ENCODE measurements around the gene ZNF334. TPM values are rescaled to one million over a fixed set of nuclear protein-coding genes. Genes with fewer than 3 reads are reported as not detected.

The ZNF334 gene
- total RNA-seq, 1 experiment from 2014 or later, result 1.0 TPM

GRCh38 chr20:46545827-46546138 is 32.4 kb upstream of the ZNF334 start:
- no peak for DNase-seq (ENCODE audit: low read depth)

- DNase-seq (ENCODE audit: low read depth), result peak; percentile 19
These were observed 31.9 kb upstream of the ZNF334 start for GRCh38 chr20:46545077-46545826.

DNA sequence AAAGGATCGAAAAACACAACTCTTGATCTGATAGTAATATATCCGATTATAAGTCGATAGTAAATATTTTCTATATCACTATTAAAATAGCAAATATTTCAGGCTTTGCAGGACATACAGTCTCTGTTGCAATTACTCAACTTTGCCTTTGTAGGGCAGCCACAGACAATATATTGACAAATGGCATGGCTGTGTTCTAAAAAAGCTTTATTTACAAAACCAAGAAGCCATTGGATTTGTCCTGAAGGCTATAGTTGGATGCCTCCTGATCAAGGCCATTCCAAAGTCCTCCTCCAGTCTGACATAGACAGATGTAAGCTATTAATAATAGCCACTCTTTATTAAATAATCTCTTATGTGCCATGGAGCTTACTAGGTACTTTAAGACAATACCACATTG is 31.2 kb upstream of the ZNF334 start:
- no peak for DNase-seq (ENCODE audit: low read depth)

DNA sequence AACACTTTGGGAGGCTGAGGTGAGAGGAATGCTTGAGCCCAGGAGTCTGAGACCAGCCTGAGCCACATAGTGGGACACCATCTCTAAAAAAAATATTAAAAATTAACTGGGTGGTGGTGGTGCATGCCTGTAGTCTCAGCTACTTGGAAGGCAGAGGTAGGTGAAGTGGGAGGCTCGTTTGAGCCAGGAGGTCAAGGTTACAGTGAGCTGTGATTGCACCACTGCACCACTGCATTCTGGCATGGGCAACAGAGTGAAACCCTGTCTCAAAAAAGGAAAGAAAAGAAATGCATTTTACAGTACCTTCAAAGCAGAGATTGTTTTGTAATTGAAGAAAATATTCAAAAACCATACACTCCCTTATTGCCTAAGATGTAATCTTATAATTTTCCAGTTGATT is 30.6 kb upstream of the ZNF334 start:
- DNase-seq (ENCODE audit: low read depth), result no peak

- no peak for DNase-seq (ENCODE audit: low read depth)
These were observed 29.7 kb upstream of the ZNF334 start for GRCh38 chr20:46543033-46543432.

DNA sequence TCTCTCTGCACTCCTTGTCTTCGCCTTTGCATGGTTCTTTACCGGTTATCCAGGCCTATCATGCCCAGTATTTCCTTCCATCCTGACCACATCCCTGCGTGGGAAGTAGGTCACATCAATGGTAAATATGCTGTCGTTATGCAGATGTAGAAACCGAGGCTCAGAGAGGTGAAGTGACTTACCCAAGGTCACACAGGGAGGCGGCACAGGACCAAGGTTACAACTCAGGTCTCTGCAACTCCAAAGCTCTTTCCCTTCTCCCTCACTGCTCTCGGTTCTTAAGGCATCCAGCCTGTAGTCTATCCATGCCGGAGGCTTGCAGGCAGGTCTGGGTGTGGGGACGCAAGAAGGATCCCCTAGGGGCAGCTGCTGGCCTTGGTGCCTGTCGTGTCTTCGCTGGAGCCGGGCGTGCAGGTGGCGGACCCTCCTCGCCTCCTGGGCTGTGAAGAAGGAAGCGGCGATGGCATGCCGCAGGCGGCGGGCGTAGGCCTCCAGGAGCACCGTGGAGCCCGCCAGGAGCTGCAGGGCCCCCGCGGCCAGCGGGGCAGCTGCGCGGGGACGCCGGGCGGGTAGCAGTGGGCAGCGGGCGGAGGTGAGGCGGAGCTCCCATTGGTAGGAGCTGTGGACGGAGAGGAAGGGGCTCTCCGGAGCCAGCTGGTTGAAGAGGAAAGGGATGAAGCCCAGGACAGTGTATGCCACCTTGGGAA is 28.0 kb upstream of the ZNF334 start:
- no peak for DNase-seq (ENCODE audit: low read depth)

DNA sequence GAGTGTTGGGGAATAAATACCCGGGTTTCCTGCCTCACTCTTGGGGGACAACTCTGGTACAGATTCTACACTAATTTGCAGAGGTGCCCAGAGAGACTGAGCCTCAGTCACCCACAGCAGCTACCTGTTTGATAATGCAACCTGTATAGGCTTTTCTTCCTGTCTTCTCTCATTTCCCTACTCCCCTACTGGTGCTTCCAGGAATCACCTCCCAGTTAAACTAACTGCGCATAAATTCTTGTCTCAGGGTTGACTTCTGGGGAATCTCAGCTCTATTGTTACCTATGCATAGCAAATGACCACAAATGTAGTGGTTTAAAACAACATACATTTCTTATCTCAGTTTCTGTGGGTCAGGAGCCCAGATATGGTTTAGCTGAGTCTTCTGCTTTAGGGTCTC is 25.8 kb upstream of the ZNF334 start:
- DNase-seq (ENCODE audit: low read depth), result no peak

DNA sequence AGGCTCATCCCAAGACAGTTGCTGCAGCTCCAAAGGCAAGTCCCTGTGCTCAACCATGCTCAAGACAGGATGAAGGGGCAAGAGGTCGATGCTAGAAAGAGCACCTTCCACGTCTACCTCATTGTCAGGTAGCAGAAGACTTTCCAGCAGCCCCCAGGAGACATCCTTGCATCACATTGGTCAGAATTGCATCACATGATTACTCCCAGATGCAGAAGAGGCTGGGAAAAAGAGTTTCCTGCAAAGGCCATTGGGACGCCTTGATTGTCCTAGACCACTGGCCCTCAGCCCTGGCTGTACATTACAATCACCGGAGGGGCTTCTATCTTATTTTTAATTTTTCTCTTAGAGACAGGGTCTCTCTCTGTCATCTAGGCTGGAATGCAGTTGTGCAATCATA is 17.3 kb upstream of the ZNF334 start:
- no peak for DNase-seq (ENCODE audit: low read depth)

DNA sequence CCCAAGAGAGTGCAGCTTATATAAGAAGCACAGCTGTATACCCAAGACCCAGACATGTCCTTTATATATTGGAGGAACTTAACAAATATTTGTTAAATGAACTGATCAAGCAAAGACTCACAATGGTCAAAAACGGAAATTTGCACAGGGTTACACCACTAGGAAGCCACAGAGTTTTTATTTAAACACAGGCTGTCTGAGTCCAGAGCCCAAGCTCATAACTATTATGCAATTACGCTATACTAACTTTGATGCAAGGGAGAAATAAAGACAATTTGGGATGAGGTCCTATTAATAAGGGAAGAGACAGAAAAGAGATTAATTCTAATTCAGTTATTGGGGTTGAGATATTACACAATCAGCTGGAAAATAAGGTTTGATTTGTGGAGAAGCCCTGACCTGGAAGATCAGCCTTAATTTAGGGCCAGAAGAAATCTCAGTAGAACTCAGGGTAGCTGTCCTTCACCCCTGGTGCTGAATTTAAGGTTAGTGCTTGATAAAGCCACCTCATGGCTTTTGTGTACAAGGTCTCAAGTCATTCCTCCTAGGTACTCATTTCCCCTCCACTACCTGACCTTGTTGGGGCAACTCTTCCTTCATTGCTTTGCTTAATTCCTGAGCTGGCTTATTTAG is 10.5 kb upstream of the ZNF334 start:
- no peak for DNase-seq (ENCODE audit: low read depth)

DNA sequence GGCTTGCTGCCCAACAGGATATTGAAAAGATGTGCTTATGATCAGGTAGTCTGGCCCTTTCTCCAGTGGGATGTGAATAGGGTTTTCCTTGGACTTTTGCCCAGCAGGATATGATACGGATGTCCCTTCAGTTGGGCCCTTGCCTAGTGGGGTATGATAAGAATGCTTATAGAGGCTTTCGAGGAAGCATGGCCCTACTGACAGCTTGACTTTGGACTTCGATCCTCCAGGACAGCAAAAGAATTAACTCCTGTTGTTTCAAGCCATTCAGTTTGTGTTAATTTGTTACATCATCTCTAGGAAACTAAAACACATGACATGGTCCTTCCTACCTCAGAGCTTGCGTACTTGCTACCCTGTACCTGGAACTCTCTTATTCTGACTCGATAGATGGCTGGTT is 9.7 kb upstream of the ZNF334 start:
- DNase-seq (ENCODE audit: low read depth), result no peak

DNA sequence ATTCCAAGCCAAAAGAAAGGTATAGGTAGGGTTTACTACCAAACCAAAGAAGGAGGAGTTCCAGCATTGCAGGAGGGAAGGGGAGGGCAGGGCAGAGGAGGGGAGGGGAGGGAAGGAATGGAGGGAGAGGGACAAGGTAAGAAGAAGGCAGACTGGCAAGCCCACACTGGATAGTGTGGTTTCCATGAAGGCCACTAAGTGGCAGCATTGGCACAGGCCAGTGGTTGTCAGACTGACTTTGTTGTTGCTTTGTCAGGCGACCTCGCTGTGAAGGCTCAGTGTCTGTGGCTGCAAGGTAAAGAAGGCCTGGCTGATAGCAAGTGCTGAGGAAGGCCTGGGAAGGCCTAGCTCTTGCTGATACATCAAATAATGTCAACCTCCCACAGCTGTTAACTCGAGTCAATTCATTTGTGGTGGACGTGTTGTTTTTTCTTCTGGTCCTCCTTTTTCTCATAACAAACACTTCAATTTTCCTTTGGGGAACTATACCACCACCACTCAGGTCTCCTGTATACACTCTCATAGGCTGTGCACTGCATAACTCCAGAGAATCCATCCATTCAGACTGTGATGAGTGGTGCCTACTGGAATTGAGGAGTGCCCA is 7.7 kb upstream of the ZNF334 start:
- peak; percentile 50 for DNase-seq (ENCODE audit: low read depth)

DNA sequence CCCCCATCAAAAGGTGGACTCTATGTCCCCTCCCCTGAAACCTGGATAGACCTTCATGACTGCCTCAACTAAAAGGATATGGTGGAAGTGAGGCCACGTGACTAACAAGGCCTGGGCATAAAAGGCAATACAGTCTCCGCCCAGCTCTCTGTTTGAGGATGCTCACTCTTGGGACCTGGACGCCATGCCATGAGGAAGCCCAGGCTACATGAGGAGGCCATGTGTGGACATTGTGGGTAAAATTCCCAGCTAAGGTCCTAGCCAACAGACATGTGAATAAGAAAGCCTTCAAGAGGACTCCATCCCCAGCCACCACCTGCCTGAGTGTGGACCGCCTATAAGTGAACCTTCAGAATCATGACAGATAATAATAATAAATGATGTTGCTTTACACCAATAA is 7.2 kb upstream of the ZNF334 start:
- DNase-seq (ENCODE audit: low read depth), result no peak

DNA sequence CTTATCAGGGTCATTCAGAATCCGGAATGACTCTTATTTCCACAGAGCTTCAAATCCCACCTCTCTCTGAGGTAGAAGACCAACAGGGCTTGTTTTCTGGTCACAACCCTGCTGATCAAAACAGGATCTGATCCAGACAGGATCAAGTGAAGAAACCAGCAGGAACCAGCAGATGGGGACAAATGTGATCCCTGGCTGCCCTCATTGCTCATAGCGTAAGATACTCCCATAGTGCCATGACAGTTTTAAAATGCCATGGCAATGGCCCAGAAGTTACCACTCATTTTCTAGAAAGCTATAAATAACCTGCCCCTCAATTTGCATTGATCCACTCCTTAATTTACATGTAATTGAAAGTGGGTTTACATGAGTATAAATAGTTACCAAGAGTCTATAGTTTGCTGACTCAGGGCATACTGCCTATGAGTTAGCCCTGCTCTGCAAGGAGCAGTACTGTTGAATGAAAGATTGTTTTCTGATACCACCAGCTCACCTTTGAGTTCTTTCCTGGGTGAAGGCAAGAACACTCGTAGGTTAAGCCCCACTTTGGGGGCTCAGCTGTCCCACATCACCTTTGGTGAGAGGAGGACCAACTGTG is 6.2 kb upstream of the ZNF334 start:
- no peak for DNase-seq (ENCODE audit: low read depth)

DNA sequence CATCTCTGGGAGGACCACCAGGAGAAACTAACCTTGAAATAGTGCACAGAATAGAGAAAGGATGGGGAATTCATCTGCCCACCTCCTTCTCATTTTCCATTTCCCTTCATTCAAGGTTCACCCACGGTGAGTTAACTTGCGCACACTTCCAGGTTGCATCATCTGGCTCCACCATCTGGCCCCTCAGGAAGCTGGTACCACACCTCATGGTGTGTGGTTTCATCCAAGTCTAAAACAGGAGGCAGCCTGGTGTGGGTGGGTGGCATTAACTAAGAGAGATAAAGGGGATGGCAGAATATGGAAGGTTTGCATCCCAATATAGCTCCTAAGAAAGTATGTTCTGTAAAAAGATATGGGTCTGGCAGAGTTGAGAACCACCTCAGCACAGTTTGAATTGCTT is 3.8 kb downstream of the ZNF334 start:
- DNase-seq (ENCODE audit: low read depth), result no peak

DNA sequence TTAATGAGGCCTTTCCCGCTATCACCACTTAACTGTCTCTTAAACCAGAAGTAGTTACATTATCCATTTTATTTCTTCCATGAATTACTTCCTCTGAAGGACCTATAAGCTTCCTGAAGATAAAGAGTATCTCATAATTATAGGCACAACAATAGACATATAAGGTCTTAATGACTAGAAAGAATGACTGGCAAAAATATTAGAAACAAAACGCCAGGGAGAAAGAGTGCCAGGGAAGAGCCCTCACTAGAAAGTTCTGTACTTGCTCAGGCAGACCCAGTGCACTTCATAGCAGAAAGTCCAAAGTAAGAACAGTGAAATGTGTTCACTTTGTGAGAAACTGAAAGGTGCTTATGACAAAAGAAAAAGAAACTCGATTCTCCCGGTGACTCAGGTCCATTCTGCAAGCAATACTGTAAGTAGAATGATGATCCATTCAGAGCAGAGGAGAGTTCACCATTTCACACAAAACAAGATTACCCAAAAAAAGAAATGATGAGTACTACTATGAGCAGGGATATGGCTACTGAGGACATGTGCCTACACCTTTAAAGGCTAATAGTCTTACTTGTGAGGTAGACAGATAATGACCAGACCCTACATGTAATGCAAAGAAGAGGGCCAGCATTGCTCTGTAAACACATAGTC is 5.5 kb downstream of the ZNF334 start:
- no peak for DNase-seq (ENCODE audit: low read depth)

DNA sequence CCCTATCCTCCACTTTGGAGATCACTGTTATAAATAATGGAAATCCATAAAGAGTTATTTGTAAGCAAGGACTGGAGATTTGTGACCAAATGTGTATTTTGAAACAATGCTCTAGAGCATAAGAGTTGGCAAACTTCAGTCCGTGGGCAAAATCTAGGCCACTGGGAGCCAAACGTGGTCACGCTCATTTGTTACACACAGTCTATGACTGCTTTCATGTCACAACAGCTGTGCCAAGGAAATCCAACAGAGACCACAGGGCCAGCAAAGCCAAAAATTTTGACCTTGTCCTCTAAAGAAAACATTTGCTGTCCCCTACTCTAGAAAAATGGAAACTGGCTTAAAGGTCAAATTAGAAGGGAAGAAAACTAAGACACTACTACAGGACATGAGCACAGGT is 7.9 kb downstream of the ZNF334 start:
- DNase-seq (ENCODE audit: low read depth), result no peak

DNA sequence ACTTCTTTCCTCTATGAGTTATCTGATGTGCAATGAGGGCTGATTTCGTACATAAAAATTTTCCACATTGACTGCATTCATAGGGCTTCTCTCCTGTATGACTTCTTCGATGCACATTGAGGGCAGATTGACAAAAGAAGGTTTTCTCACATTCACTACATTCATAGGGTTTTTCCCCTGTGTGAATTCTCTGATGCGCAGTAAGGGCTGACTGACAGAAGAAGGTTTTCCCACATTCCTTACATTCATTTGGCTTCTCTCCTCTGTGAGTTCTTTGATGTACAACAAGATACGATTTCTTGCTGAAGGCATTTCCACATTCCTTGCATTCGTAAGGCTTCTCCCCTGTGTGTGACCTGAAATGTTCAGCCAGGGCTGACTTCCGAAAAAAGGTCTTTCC is 11.4 kb downstream of the ZNF334 start:
- no peak for DNase-seq (ENCODE audit: low read depth)

DNA sequence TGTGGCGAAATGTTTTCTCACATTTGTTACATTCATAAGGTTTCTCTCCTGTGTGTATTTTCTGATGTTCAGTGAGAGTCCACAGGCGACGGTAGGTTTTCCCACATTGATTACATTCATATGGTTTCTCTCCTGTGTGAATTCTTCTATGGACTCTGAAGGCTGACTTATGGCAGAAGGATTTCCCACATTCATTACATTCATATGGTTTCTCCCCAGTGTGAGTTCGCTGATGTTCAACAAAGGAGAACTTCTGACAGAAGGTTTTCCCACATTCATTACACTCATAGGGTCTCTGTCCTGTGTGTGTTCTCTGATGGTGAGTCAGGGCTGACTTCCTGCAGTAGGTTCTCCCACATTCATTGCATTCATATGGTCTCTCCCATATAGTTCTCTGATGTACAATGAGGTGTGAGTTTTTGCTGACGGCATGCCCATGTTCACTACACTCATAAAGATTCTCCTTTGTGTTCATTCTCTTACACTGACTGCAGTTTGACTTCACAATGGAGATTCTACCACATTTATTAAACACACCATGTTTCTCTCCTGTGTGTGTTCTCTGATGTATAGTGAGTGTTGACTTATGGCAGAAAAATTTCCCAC is 11.9 kb downstream of the ZNF334 start:
- no peak for DNase-seq (ENCODE audit: low read depth)

DNA sequence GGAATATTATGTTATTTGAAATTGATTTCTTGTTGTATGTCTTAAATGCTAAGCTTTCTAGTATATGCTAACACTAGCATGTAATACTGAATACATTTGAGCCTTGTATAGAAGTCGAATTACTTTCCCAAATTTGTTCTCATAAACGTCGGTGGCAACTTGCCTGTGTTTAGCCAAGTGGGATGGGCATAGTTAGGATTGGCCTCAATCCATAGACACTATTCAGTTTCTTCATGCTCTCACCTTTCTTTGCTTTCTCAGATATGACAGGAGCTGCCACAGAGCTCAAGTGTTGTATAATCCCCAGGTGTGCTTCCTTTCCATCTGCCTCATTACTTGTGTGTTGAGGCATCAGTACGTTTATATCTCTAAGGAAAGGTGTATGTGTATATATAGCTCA is 19.3 kb downstream of the ZNF334 start:
- no peak for DNase-seq (ENCODE audit: low read depth)

GRCh38 chr20:46491354-46491753 is 22.0 kb downstream of the ZNF334 start:
- no peak for DNase-seq (ENCODE audit: low read depth)

DNA sequence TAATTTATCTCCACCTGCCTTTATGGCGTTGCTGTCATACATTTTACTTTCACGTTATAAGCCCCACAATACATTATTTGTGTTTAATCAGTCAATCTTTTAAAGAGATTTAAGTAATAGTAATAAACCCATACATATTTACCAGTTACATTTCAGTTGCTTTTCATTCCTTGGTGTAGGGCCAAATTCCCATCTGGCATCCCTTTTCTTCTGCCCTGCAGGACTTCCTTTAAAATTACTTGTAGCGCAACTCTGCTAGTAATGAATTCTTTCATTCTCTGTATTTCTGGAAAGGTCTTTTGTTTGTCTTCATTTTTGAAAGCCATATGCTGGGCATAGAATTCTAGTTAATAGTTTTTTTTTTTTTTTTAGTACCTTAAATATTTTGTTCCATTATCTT is 24.9 kb downstream of the ZNF334 start:
- DNase-seq (ENCODE audit: low read depth), result no peak

- no peak for DNase-seq (ENCODE audit: low read depth)
These were observed 25.7 kb downstream of the ZNF334 start for GRCh38 chr20:46487628-46488027.

Measured in Daoy (cell line).